K562 (cell line): ENCODE data around the gene PDE11A. TPM values are rescaled to one million over a fixed set of nuclear protein-coding genes. Genes with fewer than 3 reads are reported as not detected.

Experiments
- ATAC-seq: fragments of 200-7000 bp; cut with Tn5 transposase; 3 replicates; pipeline ENCODE4 v1.9.1; 2020; ENCODE audit warnings: moderate library complexity
- BruUV-seq: library from RNA; stranded (reverse); fragments of 400-500 nt; replicated peaks from 2 replicates; lab custom pipeline; 2021; lab: Mats Ljungman, UMichigan
- CTCF ChIA-PET: fragments of 300-600 bp; formaldehyde crosslinking; extraction: SDS; loops from one replicate; lab custom pipeline; 2021; ENCODE audit warnings: low intra/inter-chr PET ratio; lab: Yijun Ruan, JAX
- POLR2A ChIA-PET: fragments of 300-600, 350-650 bp; sonication (Branson Sonifier 250); formaldehyde crosslinking; extraction: SDS; loops from one replicate; lab custom pipeline; 2021; ENCODE audit warnings: antibody characterized with exemption, inconsistent platforms; lab: Yijun Ruan, JAX
- DNase-seq, 4 experiments: peaks; one replicate each; pipeline versions ENCODE4 v3.0.0 to v3.0.0-alpha.2; 2011 to 2018; ENCODE audit warnings: low spot score in 3 of 4, mixed read lengths in 3 of 4; ENCODE audit errors: extremely low read depth in 1 of 4
- FAIRE-seq: peaks from 2 replicates; lab custom pipeline; 2011; peaks lifted over from hg19 to GRCh38; lab: Jason Lieb, UNC
- H2AFZ ChIP-seq: 2 replicates; pipeline ENCODE4 v1.6.0; 2011; ENCODE audit warnings: low read depth, low read length, control low read depth, inconsistent platforms
- H3K27ac ChIP-seq: fragments of 200-600 bp; 3 replicates; pipeline ENCODE4 v1.8.0; 2011; ENCODE audit warnings: low read depth, mild to moderate bottlenecking, control low read depth, inconsistent platforms, low read length, moderate library complexity, mixed read lengths; ENCODE audit errors: extremely low read depth
- H3K27me3 ChIP-seq, 2 experiments: fragments of 300-600 bp in 1 of 2; 2 replicates in 1 of 2; 3 replicates in 1 of 2; pipeline versions ENCODE4 v1.6.0 to v1.8.0; 2011; ENCODE audit warnings: inconsistent platforms in 2 of 2, low read length in 2 of 2, mild to moderate bottlenecking in 1 of 2, mixed read lengths in 1 of 2, moderate library complexity in 1 of 2; ENCODE audit not compliant: control insufficient read depth in 2 of 2, insufficient read depth in 2 of 2
- H3K36me3 ChIP-seq: fragments of 300-600 bp; 3 replicates; pipeline ENCODE4 v1.8.0; 2011; ENCODE audit warnings: mild to moderate bottlenecking, low read length, inconsistent platforms; ENCODE audit not compliant: control insufficient read depth, insufficient read depth
- H3K4me1 ChIP-seq, 2 experiments: fragments of 200-600 bp in 1 of 2; replicated peaks in 1 of 2; 2 replicates in 1 of 2; 3 replicates in 1 of 2; pipeline versions ENCODE4 v1.5.1 to v1.8.0; 2011; ENCODE audit warnings: inconsistent platforms in 2 of 2, low read length in 2 of 2, mild to moderate bottlenecking in 1 of 2, mixed read lengths in 1 of 2, moderate library complexity in 1 of 2; ENCODE audit not compliant: control insufficient read depth in 2 of 2, insufficient read depth in 2 of 2
- H3K4me2 ChIP-seq: 2 replicates; pipeline ENCODE4 v1.6.1; 2011; ENCODE audit warnings: low read length, control low read depth, inconsistent platforms, mixed read lengths; ENCODE audit not compliant: insufficient read depth
- H3K4me3 ChIP-seq: fragments of 200-600 bp; sonication (generic), shearing (Covaris generic); 2 replicates; pipeline ENCODE4 v1.5.1; 2016; ENCODE audit warnings: control low read depth, inconsistent platforms
- H3K79me2 ChIP-seq: fragments of 200-600 bp; 3 replicates; pipeline ENCODE4 v1.8.0; 2011; ENCODE audit warnings: low read length, inconsistent platforms; ENCODE audit not compliant: control insufficient read depth, insufficient read depth
- H3K9ac ChIP-seq, 2 experiments: 2 replicates each; pipeline versions ENCODE4 v1.6.0 to v1.6.1; 2011; ENCODE audit warnings: low read depth in 2 of 2, low read length in 2 of 2, control low read depth in 1 of 2, inconsistent platforms in 1 of 2, mild to moderate bottlenecking in 1 of 2, mixed read lengths in 1 of 2; ENCODE audit not compliant: insufficient read depth in 1 of 2
- H3K9me1 ChIP-seq: one replicate; pipeline ENCODE4 v1.6.0; 2011; ENCODE audit warnings: inconsistent platforms, mild to moderate bottlenecking, low read length, moderate library complexity; ENCODE audit not compliant: control insufficient read depth, insufficient read depth
- H3K9me3 ChIP-seq: replicated peaks from 2 replicates; pipeline ENCODE4 v1.5.1; 2011; ENCODE audit warnings: low read depth, low read length, inconsistent platforms; ENCODE audit not compliant: control insufficient read depth, insufficient read depth
- H4K20me1 ChIP-seq: replicated peaks from 2 replicates; pipeline ENCODE4 v1.6.1; 2011; ENCODE audit warnings: low read length, inconsistent platforms, mixed read lengths; ENCODE audit not compliant: control insufficient read depth, insufficient read depth
- CBFA2T3 ChIP-seq: fragments of 450-650 bp; IDR thresholded peaks from 2 replicates; pipeline ENCODE4 v1.6.1; 2017
- MED1 ChIP-seq: sonication (generic); formaldehyde crosslinking; IDR thresholded peaks from 2 replicates; pipeline ENCODE4 v1.8.1; 2023; ENCODE audit warnings: missing genetic modification reagents, borderline replicate concordance
- NFIC ChIP-seq: fragments of 450-650 bp; IDR thresholded peaks from 2 replicates; pipeline ENCODE4 v1.6.1; 2017; ENCODE audit warnings: mild to moderate bottlenecking, inconsistent platforms
- TAF7 ChIP-seq: fragments of 450-650 bp; IDR thresholded peaks from 2 replicates; pipeline ENCODE4 v1.6.1; 2016; ENCODE audit warnings: missing genetic modification characterization, missing compliant biosample characterization
- ZFP30 ChIP-seq: fragments of 250-450 bp; sonication (Bioruptor Pico); IDR thresholded peaks from 2 replicates; pipeline ENCODE4 v1.8.0; 2022; ENCODE audit warnings: moderate library complexity, mild to moderate bottlenecking, inconsistent platforms, borderline replicate concordance
- WGBS: fragments of 100-300 bp; shearing (Covaris generic); methylation state at CpG from one replicate; pipeline ENCODE4 v1.1.6; 2016; ENCODE audit warnings: low coverage, mixed read lengths; ENCODE audit not compliant: insufficient coverage; ENCODE audit errors: missing lambda C conversion rate; 5-methylcytosine and 5-hydroxymethylcytosine counted together
- in situ Hi-C: fragments of 300-500 bp; cut with MboI; formaldehyde crosslinking; loops from 4 replicates; pipeline ENCODE4 v1.15.0; 2018; ENCODE audit warnings: inconsistent platforms, mixed read lengths
- intact Hi-C: fragments of 100-400 bp; cut with micrococcal nuclease; formaldehyde crosslinking; loops from 2 replicates; pipeline ENCODE4 v1.14.2; 2022
- polyA plus RNA-seq, 8 experiments: library from polyadenylated mRNA; depleted of rRNA in 4 of 8; stranded (reverse) in 5 of 8; unstranded in 3 of 8; fragments of >200 nt; fragmentation: Nextera tagmentation in 2 of 8; fragmentation: Illumina TruSeq in 1 of 8; extraction: Ambion mirVana in 2 of 8; extraction: Trizol in 1 of 8; gene quantifications; 2 replicates each; pipeline versions ENCODE4 v1.2.1 to v1.2.3, GENCODE V29; 2011 to 2014; ENCODE audit warnings: inconsistent platforms in 1 of 8, missing spikeins in 1 of 8
- total RNA-seq, 7 experiments: library from RNA; depleted of rRNA in 6 of 7; stranded (reverse); fragments of >200 nt in 6 of 7; fragmentation: Illumina TruSeq in 2 of 7; extraction: Trizol in 2 of 7; gene quantifications; 2 replicates each; pipeline versions ENCODE4 v1.2.1 to v1.2.3, GENCODE V29; 2011 to 2021; ENCODE audit warnings: low replicate concordance in 1 of 7
- TF ChIP-seq, protein P1 (sequence below): fragments of 250-450 bp; sonication (Bioruptor Pico); IDR thresholded peaks from 2 replicates; pipeline ENCODE4 v1.8.0; 2021; ENCODE audit warnings: moderate library complexity, mild to moderate bottlenecking, inconsistent platforms

Gene PDE11A
- total and polyA plus RNA-seq, 9 of the 15 experiments (the other 6 are each of a cell fraction or from before 2014, with no cell fraction given) = 3.2 to 22.1 (median 5.7) TPM

DNA sequence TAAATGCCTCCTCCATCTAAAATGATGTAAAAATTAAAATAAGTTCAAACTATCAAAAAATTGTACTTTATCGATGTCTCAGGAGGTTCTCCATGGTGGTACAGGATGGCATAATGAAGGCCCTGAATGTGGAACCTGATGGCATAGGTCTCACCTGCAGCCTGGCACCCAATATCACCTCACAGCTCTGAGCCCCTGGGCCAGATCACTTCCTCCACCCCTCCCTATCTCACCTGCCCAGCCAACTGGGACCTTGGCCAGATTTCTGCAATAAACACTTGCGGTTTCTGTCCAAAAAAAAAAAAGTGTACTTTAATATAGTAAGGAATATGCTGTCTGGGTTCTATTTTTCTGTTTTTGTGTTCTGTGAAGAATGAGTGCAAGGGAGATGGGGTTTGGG is 33.0 kb upstream of the PDE11A start:
- Histone ChIP-seq H3K27me3 (no peaks in the 10 kb centered on the region), H3K4me1 (peaks cover 0 to 4% of the 10 kb centered on the region in 2 experiments; a peak in 1 of 5 replicates), H2AFZ (no peak overlapping the region), H3K36me3 (no peaks in the 10 kb centered on the region), H3K4me2 (no peak overlapping the region), H3K4me3 (no peak overlapping the region), H4K20me1 (no peaks in the 10 kb centered on the region), H3K9me1 (no peaks in the 10 kb centered on the region), H3K27ac (no peak overlapping the region), H3K9ac (peak overlapping the region in 1 of 2 experiments; percentile 5; a peak in 2 of 4 replicates), H3K79me2 (no peaks in the 10 kb centered on the region), H3K9me3 (no peaks in the 10 kb centered on the region)
- in situ Hi-C loops (no loop called here), intact Hi-C loops (no loop called here)
- DNase-seq (no peak), FAIRE-seq (peak; percentile 62), ATAC-seq (no peak)
- TF ChIP-seq TAF7 (tag) (no peak), MED1 (CRISPR knock-in tag) (no peak), CBFA2T3 (peak; percentile 27; the same call in 1 of the 2 replicates), NFIC (peak; percentile 28), ZFP30 (CRISPR knock-in tag) (no peak)
- TF ChIP-seq, protein P1, sequence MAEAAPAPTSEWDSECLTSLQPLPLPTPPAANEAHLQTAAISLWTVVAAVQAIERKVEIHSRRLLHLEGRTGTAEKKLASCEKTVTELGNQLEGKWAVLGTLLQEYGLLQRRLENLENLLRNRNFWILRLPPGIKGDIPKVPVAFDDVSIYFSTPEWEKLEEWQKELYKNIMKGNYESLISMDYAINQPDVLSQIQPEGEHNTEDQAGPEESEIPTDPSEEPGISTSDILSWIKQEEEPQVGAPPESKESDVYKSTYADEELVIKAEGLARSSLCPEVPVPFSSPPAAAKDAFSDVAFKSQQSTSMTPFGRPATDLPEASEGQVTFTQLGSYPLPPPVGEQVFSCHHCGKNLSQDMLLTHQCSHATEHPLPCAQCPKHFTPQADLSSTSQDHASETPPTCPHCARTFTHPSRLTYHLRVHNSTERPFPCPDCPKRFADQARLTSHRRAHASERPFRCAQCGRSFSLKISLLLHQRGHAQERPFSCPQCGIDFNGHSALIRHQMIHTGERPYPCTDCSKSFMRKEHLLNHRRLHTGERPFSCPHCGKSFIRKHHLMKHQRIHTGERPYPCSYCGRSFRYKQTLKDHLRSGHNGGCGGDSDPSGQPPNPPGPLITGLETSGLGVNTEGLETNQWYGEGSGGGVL (CRISPR knock-in tag) = no peak
- CTCF ChIA-PET = no interaction called here
- POLR2A ChIA-PET = interaction anchor here (0.8 kb wide), 1 partner anchor 297 kb away, joined by 3 read pairs; no protein-coding TSS in a partner anchor
- no TSS peak for BruUV-seq
- 22% methylated on average over 2 of the region's 2 CpGs for WGBS
